SKM-1 treated with dmso at 0.1 percent for 144 hours (cell line): ENCODE measurements around the gene PPARD.
"Not testable (repeated sequence)": the region's sequence is repeated elsewhere in the genome, so short reads cannot be mapped to it uniquely, and the experiment has no call there.

Experiments used
- DNase-seq: peaks from one replicate; lab custom pipeline; 2025; ENCODE audit not compliant: unreplicated experiment; lab: John Stamatoyannopoulos, UW

PPARD gene

DNA sequence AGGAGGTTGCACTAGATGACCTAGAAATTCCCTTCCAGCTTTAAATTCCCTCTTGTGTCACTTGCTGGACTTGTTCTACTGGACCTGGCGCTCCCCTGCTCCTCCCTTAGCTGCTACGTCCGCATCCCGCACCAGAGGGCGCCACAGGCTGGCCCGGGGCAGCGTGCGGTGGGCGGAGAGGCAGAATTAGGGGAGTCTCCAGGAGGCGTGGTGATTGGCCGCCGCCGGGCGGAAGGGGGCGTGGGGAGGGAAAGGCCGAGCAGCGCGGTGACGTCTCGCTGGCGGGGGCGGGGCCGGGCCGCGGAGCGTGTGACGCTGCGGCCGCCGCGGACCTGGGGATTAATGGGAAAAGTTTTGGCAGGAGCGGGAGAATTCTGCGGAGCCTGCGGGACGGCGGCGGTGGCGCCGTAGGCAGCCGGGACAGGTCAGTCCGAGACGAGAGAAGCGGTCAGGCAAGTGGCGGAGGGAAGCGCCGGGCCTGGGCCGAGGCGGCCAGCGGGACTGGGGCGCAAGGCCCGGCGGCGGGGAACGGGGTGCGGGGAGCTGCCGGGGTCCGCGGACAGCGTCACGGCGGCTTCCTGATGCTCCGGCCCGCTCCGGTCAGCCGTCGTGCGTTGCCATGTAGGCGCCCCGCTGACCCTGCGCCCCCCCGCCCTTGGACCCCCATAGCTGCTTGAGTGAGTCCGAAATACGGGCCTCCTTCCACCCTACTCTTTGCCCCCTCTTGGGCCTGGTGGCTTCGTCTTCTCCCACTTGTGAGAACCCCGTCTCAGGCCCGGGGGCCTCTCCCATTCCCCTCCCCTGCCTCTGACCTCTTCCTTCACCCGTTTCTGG, at the start of gene PPARD:
Gene PPARD, plus strand, starts transcription at position 301 of the 834 bp plus-strand sequence. CDS start 68,530 bp downstream, outside the sequence.
- DNase-seq, result peak; percentile 90

DNA sequence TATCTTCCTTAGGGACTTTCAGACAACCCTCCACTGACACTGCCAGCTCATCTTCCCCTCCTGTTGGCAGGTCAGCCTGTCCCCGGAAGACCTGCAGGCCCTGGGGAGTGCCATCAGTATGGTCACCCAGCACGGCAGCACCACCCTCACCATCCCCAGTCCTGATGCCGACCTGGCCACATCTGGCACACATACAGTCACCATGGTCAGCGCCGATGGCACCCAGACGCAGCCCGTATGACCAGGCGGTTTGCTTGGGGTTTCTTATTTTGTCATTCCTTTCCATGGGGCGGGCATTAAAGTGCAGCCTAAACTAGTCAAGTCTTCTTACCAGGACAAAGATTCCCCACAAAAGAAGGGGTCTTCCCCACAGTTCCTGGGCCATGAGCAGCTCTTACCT, 48.7 kb upstream of the PPARD start:
- DNase-seq, result no peak

DNA sequence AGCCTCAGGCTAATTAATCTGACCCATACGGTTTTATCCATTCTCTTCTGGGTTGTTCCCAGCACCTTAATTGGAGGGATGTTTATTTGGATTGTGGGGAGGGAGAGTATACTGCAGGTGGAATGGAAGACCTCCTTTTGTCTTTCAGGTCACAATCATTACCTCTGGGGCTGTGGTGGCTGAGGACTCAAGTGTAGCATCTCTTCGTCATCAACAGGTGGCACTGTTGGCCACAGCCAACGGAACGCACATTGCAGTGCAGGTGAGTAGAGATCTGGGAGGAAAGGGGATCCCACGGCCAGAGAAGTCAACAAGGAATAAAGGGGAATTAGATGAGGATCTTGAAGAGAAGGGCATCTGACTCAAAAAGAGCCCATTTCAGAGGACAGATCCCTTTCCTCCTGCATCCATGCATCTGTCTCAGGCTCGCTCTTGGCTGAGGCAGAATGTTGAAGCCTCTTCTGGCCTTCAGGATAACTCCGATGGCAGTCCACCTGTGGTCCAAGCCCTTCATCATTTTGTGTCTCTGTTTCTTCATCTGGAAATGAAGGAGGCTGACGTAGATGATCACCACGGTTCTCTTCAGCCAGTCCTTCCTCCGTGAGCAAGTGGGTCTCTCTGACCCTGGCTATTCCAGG, 47.9 kb upstream of the PPARD start:
- DNase-seq, result no peak

DNA sequence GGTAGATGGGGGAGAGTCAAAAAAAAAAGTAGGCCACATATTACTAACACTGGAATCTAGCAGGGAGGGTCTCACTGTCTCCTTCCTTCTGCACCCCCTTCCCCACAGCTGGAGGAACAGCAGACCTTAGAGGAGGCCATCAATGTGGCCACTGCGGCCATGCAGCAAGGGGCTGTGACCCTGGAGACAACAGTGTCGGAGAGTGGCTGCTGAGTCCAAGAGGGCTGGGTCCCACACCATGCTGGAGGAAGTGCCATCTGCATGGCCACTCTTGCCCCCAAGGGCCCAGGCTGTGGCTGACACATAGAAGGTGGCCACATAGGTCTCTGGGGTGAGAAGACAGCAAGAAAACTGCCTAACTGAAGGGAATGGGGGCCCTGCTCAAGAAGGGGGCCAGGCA, 47.3 kb upstream of the PPARD start:
- no peak for DNase-seq

DNA sequence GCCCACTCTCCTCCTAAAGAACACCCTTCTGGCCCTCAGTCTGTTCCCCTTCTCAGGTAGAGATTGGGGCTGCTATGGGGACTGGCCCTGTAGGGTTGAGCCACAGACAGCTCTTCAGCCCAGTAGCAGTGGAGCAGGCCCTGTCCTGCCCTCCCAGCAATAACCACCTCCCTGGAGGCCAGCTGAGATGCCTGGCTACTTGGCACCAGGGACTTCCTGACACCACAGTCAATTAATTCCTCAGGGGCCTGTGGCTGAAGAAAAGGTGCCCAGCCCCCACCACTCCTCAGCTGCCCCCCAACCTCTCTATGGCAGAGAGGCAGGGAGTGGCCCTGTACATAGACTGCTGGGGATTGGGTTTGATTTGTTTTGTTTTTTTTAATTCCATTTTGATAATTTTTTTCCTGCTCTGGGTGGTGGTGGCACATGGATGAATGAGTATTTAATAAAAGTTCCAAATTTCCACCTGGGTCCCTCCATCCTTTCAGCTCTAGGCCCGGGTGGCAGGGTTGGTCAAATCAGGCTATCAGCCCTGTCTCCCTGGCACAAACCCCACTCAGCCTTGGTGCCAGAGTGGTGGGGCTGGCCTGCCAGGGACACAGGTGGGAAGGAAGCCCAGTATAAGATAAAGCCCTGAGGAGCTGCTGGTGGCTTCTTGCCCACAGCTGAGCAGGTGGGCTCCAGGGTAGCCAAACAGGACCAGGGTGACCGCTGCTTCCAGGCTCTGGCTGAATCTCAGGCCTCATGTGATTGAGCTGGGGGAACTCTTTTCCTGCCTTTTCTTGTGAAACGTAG, 46.6 kb upstream of the PPARD start:
- DNase-seq, result no peak

DNA sequence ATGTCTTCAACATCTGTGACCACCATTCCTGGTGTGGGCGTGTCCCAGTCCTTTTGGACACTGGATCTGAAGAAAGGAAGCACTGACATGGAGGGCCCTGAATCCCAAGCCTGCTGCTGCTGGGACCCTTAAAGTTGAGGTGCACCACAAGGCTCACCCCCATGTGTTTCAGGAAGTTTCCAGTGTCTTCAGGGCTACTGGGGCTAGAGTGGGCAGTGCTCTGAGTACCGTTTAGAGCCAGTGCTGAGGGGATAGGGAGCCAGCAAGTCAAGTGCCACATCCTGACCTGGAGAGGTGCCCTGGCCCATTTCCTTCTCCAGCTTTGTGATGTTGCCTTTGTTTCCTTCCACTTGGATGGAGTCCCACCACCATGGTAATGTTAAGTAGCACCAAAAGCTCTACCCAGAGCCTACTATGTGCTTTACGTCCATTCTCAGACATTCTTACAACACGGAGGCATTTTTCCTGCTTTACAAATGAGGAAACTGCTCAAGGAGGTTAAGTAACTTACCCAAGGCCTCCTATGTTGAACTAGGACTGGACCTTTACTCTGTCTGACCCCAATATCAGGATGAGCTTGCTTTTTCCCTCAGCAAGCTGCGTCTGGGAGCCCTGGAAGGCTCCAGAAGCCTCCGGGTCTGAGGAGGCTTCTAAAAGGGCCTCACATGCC, 45.3 kb upstream of the PPARD start:
- DNase-seq, result peak; percentile 67

DNA sequence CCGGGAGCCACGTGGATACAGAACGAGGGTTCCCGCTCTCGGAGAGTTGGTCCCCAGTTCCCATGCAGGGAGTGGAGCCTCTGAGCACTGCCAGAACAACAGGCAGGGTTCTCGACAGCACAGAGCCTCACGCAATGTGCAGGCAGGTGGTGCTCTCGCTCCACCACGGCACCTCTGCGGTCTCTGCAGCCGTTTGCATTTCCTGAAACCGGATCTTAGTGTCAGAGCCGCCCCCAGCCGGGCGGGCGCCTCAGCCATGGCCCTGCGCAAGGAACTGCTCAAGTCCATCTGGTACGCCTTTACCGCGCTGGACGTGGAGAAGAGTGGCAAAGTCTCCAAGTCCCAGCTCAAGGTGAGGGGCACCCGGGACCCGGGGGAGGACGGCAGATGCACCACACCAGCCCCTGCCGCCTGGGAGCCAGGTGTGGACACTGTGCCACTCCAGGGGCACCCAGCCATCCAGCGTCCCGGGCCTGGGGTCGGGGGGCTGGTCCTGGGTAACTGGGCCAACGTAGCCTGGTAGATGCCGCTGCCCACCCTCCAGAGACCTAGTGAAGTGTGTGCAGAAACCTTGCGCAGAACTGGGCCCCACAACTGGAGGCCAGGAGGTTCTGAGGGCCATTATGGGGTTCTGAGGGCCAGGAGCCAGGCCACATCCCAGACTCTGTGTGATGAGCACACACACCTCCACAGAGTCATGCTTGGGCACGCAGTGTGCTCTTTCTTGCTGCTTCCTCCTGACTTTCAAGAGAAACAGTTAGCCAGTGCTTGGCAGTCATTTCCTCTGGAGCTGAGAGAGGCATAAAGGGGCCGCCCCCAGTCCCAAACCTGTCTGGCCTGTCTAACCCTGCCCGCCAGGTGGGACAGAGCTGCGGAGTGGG, 44.5 kb upstream of the PPARD start, which contains the start of gene DEF6:
Gene DEF6, plus strand, starts transcription at position 218 of the 881 bp plus-strand sequence. Its CDS starts 39 bp downstream, at position 257.
- peak; percentile 88 for DNase-seq

DNA sequence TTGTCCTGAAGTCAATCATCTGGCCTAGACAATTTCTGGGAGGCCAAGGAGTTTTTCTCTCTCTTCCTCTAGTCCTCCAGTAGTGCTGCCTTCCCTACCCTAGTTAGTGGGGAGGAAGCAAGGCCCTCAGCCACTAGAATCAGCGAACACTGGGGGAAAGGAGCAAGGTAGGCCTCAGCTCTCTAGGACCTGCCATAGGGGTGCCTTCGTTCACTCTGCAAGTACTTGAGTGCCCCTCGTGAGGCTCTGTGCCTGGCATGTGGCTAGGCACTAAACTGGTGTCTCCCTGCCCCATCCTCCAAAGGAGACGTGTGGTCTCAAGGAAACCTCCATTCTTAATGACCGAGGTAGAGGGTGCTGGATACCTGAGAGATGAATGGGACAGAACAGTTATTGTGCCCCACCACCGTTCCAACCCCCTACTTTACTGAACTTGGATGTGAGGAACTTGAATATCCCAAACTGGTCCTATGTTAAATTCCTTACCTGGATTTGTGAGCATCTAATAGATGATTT, 43.7 kb upstream of the PPARD start:
- DNase-seq, result no peak

DNA sequence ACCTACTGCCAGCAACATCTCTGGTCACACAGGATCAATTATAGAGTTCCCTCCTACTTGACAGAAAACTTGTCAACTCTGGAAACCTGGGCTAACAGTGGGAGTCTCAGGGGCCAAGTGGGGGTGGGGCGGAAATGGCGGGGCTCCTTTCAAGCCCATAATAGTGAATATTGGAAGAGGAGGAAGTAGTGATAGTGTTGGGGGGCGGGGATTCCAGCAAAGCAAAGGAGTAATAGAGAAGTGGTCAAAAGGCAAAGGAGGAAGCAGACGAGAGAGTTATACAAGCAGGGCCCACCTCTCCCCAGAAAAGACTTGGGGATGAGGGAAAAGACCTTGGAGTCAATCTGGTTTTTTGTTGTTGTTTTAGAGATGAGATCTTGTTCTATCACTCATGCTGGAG, 42.7 kb upstream of the PPARD start:
- peak; percentile 95 for DNase-seq

DNA sequence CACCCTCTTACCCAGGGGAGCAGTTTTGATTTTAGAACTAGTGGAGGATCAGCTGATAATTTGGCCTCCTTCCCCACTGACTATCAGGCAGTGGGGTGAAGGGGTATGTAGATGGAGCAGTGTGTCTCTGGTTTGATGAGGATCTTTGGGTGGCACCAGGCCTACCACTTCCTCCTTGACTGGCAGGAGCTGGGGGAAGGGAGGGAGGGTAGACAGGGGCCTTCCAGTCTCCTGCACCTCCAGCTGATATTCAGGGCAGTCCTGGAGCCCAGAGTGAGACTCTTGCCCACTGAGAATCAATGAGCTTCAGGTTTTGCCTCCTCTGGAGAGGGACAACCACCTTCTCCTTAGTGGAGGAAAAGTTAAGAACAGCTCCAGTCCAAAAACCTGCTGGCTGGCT, 41.5 kb upstream of the PPARD start:
- no peak for DNase-seq

DNA sequence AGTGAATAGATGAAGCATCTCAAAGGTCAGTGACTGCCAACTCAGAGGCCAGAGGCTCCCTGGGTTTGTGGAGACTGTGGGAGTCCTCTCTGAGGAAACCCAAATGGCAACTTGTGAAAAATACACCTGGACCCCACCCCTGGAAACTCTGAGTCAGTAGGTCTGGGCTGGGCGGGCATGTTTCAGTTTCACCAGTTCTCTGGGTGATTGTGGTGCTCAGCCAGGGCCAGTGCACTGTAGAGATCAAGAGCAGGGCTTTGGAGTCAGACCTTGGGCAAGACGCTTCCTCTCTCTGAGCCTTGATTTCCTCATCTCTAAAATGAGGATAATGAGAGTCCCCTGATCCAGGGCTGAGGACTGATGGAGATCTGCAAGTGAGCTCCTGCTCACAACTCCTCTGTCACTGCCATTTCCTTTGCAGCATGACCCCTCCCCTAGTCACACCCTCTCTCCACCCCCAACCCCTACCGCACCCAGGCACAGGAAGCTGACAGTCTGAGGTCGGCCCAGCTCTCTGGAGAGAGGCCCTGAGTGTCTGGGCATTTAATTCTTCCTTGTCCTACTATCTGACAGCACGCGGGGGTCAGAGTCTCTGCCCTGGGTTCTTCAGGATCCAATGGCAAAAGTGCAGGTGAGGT, 39.6 kb upstream of the PPARD start:
- DNase-seq, result peak; percentile 81

DNA sequence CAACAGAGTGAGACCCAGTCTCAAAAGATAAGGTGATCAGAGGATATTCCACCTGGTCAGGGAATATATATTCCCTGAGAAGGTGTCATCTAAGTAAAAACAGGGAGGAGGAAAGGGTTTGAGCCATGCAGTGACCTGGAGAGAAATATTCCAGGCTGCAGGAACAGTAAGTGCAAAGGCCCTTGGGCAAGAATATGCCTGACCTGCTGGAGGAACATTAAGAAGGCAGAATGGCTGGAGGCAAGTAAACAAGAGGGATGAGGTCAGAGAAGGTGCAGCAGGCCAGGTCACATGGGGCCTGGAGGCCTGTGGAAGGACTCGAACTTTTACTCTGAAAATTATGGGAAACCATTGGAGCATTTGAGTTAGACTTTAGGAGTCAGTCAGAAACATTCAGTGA, 38.1 kb upstream of the PPARD start:
- no peak for DNase-seq

DNA sequence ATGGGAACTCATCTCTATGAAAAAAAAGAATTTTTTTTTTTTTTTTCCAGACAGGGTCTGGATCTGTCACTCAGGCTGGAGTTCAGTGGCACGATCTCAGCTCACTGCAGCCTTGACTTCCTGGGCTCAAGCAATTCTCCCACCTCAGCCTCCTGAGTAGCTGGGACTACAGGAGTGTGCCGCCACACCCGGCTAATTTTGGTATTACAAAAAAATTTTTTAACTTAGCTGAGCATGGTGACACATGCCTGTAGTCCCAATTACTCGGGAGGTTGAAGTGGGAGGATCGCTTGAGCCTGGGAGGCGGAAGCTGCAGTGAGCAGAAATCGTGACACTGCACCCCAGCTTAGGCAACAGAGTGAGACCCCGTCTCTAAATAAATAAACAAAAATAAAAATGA, 37.2 kb upstream of the PPARD start:
- no peak for DNase-seq

DNA sequence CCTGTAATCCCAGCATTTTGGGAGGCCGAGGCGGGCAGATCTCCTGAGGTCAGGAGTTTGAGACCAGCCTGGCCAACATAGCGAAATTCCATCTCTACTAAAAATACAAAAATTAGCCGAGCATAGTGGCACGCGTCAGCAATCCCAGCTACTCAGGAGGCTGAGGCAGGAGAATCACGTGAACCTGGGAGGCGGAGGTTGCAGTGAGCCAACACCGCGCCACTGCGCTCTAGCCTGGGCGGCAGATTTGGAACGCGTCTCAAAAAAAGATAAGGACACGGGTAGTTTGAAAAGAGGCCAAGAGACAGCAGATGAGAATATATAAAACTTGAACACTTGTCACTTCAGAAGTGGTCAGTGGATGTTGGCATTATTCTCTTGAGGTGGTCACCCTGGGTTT, 35.2 kb upstream of the PPARD start:
- DNase-seq, result not testable (repeated sequence)

DNA sequence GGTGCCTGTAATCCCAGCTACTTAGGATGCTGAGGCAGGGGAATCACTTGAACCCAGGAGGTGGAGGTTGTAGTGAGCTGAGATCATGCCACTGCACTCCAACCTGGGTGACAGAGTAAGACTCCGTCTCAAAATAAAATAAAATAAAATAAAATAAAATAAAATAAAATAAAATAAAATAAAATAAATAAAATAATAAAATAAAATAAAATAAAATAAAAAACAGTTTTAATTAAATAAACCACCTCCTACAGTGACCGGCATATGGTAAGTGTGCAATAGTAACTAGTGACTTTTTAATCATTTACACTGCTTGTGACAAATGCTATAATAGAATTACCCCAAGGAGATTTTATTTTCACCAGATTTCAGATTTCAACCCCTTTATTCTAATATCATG, 33.8 kb upstream of the PPARD start:
- not testable (repeated sequence) for DNase-seq

DNA sequence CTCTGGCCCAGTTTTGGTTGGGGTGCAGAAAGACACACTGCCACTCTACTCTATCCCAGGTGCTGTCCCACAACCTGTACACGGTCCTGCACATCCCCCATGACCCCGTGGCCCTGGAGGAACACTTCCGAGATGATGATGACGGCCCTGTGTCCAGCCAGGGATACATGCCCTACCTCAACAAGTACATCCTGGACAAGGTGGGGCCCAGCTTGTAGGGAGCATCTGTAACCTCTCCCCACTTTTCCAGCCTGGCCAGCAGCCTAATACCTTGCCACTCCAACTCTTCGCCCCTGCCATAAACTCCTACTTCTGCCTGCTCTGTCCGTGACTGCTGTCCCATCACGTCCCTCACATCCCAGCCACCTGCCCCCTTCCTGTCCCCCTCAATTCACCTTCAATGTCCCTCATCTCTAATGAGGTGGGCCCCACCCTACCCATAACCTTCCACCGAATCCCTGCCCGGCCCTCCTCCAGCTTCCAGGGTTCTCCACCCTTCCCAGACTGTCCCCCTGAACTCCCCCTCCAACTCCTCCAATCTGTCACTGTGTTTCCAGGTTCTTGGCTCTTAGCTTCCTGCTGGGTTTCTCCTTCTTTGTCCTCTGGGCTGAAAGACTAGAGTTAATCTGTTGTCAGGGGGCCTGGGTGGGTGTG, 32.6 kb upstream of the PPARD start:
- DNase-seq, result no peak

DNA sequence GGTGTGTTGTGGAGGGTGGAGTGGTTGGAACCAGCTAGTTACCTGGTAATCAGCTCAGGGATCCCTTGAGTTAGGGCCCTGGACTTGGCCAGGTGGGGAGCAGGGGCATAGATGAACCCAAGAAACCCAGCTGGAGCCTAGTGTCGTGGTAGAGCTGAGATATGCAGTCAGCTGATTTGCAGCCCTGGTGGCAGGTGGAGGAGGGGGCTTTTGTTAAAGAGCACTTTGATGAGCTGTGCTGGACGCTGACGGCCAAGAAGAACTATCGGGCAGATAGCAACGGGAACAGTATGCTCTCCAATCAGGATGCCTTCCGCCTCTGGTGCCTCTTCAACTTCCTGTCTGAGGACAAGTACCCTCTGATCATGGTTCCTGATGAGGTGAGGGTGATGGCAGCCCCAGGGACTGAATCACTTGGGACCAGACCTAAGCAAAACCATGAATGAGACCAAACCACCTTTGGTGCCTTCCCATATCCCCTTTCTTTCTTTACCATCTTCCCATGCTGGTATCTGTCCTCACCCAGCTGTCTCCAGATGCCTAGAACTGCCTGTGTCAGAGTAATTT, 32.0 kb upstream of the PPARD start:
- DNase-seq, result no peak

DNA sequence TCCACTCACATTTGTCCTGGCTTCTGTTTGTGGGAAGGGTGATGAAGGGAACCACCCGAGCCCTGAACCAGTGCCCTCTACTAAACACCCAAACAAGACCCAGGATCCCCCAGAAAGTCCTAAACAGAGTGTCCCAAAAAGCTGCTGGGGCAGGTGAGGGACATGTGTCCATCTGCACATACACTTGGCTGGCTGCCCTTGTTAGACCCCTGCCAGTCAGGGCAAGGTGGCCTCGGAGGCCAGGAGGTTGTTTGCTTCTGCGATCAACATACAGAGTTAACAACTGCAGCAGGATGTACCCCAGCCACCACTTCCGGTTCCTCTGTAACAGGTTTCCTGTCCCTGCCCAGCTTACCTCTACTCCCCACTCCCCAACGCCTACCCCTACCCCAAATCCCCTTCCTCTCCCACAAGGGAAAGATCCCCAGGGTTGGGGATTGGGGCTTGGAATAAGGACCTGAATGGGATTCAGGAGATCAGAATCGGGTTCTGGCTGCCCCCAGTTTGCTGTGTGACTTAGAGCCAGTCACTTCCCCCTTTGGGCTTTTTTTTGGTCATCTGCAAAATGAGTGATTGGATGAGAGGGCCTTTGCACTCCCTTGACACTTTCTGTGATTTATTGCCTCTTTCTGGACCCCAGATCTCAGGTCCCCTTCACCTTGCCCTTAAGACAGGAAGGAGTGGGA, 30.8 kb upstream of the PPARD start:
- no peak for DNase-seq
